HL-60 (cell line): ENCODE data around the gene DNAJC22.
"Not testable (repeated sequence)": the region's sequence is repeated elsewhere in the genome, so short reads cannot be mapped to it uniquely, and the experiment has no call there.

Source experiments
- DNase-seq, 2 experiments: peaks; one replicate each; pipeline ENCODE4 v3.0.0-alpha.2; 2010 to 2020; ENCODE audit warnings: low read depth in 1 of 2, low spot score in 1 of 2
- H3K27ac ChIP-seq: fragments of 250-450 bp; sonication (Bioruptor Pico); replicated peaks from 2 replicates; pipeline ENCODE4 v1.5.1; 2020; ENCODE audit warnings: mild to moderate bottlenecking, moderate library complexity
- H3K27me3 ChIP-seq: fragments of 250-450 bp; sonication (Bioruptor Pico); 2 replicates; pipeline ENCODE4 v1.5.1; 2021; ENCODE audit warnings: mild to moderate bottlenecking, moderate library complexity; ENCODE audit not compliant: insufficient read depth, poor library complexity, severe bottlenecking
- H3K4me3 ChIP-seq: replicated peaks from 2 replicates; pipeline ENCODE4 v1.5.1; 2011; ENCODE audit warnings: mild to moderate bottlenecking, control low read depth, low read length; ENCODE audit not compliant: insufficient read depth
- CTCF ChIP-seq: IDR thresholded peaks from one replicate; pipeline ENCODE4 v1.5.1; 2011; ENCODE audit warnings: low read length, control low read depth, inconsistent platforms; ENCODE audit not compliant: insufficient read depth
- GABPA ChIP-seq: IDR thresholded peaks from 2 replicates; pipeline ENCODE4 v1.6.1; 2012; ENCODE audit warnings: low read depth
- POLR2AphosphoS5 ChIP-seq: IDR thresholded peaks from 2 replicates; pipeline ENCODE4 v1.6.1; 2012; ENCODE audit warnings: low read depth
- REST ChIP-seq: IDR thresholded peaks from 2 replicates; pipeline ENCODE4 v1.6.1; 2012; ENCODE audit warnings: low read depth; ENCODE audit not compliant: insufficient replicate concordance
- SPI1 ChIP-seq: IDR thresholded peaks from 2 replicates; pipeline ENCODE4 v1.6.1; 2012; ENCODE audit warnings: low read depth, mild to moderate bottlenecking, borderline replicate concordance

DNAJC22 gene

GRCh38 chr12:49332441-49332861, 14.2 kb upstream of the DNAJC22 start:
- DNase-seq: no peak
- Histone ChIP-seq H3K27ac (no peak overlapping the region), H3K4me3 (no peak overlapping the region), H3K27me3 (peaks cover 15% of the 10 kb centered on the region)
- TF ChIP-seq GABPA (no peak), REST (no peak), POLR2AphosphoS5 (no peak), CTCF (no peak), SPI1 (no peak)

- H3K27me3 ChIP-seq: peaks cover 18% of the 10 kb centered on the region
- no peak for DNase-seq
- TF ChIP-seq GABPA (no peak), SPI1 (no peak), REST (no peak), POLR2AphosphoS5 (no peak), CTCF (no peak)
- no peak overlapping the region for H3K27ac ChIP-seq
- no peak overlapping the region for H3K4me3 ChIP-seq
Measured at GRCh38 chr12:49332891-49333371, 13.8 kb upstream of the DNAJC22 start.

GRCh38 chr12:49333778-49334177, 12.9 kb upstream of the DNAJC22 start:
- not testable (repeated sequence) for H3K27ac ChIP-seq, DNase-seq, H3K4me3 ChIP-seq
- peaks cover 25% of the 10 kb centered on the region for H3K27me3 ChIP-seq

- no peak for TF ChIP-seq REST
- no peak for TF ChIP-seq POLR2AphosphoS5
- no peak for TF ChIP-seq SPI1
- no peak for TF ChIP-seq CTCF
- TF ChIP-seq GABPA: no peak
- Histone ChIP-seq H3K27ac (no peak overlapping the region), H3K27me3 (peaks cover 30% of the 10 kb centered on the region), H3K4me3 (no peak overlapping the region)
- DNase-seq: no peak
Measured at GRCh38 chr12:49334226-49334625, 12.5 kb upstream of the DNAJC22 start.
